Ishikawa (cell line): ENCODE data around the gene OR9A4.

ENCODE experiments used
- CEBPB ChIP-seq: IDR thresholded peaks from 2 replicates; pipeline ENCODE4 v1.6.1; 2012
- CREB1 ChIP-seq: IDR thresholded peaks from 2 replicates; pipeline ENCODE4 v1.6.1; 2012; ENCODE audit warnings: low read depth
- EGR1 ChIP-seq: IDR thresholded peaks from 2 replicates; pipeline ENCODE4 v1.6.1; 2012
- EP300 ChIP-seq: IDR thresholded peaks from 2 replicates; pipeline ENCODE4 v1.6.1; 2012; ENCODE audit warnings: borderline replicate concordance
- FOXM1 ChIP-seq: IDR thresholded peaks from 2 replicates; pipeline ENCODE4 v1.6.1; 2012; ENCODE audit warnings: low read depth, borderline replicate concordance
- NFIC ChIP-seq: IDR thresholded peaks from 2 replicates; pipeline ENCODE4 v1.6.1; 2012
- RAD21 ChIP-seq: IDR thresholded peaks from 2 replicates; pipeline ENCODE4 v1.6.1; 2012; ENCODE audit warnings: low read depth
- TAF1 ChIP-seq: IDR thresholded peaks from 2 replicates; pipeline ENCODE4 v1.6.1; 2012; ENCODE audit warnings: low read depth, mild to moderate bottlenecking
- TCF12 ChIP-seq: IDR thresholded peaks from 2 replicates; pipeline ENCODE4 v1.6.1; 2012; ENCODE audit warnings: low read depth
- TEAD4 ChIP-seq: IDR thresholded peaks from 2 replicates; pipeline ENCODE4 v1.6.1; 2012
- YY1 ChIP-seq: IDR thresholded peaks from 2 replicates; pipeline ENCODE4 v1.6.1; 2012; ENCODE audit warnings: low read depth
- ZBTB7A ChIP-seq: IDR thresholded peaks from 2 replicates; pipeline ENCODE4 v1.6.1; 2012; ENCODE audit warnings: low read depth
- TF ChIP-seq, protein P1 (sequence below): IDR thresholded peaks from 2 replicates; pipeline ENCODE4 v1.6.1; 2012
- TF ChIP-seq, protein P2 (sequence below): IDR thresholded peaks from 2 replicates; pipeline ENCODE4 v1.6.1; 2012; ENCODE audit warnings: low read depth, mild to moderate bottlenecking
- TF ChIP-seq, protein P3 (sequence below): IDR thresholded peaks from 2 replicates; pipeline ENCODE4 v1.6.1; 2012

OR9A4 gene

DNA sequence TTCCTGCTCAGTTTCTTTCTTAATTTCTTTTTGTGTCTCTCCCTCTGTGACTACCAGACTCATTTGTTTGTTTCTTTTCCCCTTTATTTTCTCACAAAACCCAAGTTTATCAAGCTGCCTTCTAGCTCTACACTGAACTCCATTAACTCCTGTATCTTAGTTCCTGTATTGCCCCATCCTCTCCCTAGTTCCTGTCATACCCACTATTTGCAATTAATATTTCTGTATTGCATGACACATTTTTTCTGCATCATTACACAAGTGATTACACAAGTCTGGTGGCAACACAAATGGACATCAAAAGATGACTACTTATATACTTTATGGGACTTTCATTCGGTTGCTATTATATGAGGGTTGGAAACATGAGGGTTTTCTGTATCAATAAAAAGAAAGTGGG, 26.9 kb upstream of the OR9A4 start:
- TF ChIP-seq, protein P1, sequence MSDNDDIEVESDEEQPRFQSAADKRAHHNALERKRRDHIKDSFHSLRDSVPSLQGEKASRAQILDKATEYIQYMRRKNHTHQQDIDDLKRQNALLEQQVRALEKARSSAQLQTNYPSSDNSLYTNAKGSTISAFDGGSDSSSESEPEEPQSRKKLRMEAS = no peak
- no peak for TF ChIP-seq EGR1
- TF ChIP-seq TAF1 = no peak

GRCh38 chr7:141891336-141891735, 24.9 kb upstream of the OR9A4 start:
- TF ChIP-seq CREB1 (no peak), ZBTB7A (no peak), EGR1 (no peak), TCF12 (no peak), TEAD4 (no peak), TAF1 (no peak), NFIC (no peak), FOXM1 (no peak), RAD21 (no peak), CEBPB (no peak), YY1 (no peak), EP300 (no peak)
- TF ChIP-seq, protein P1 = no peak
- TF ChIP-seq, protein P2, sequence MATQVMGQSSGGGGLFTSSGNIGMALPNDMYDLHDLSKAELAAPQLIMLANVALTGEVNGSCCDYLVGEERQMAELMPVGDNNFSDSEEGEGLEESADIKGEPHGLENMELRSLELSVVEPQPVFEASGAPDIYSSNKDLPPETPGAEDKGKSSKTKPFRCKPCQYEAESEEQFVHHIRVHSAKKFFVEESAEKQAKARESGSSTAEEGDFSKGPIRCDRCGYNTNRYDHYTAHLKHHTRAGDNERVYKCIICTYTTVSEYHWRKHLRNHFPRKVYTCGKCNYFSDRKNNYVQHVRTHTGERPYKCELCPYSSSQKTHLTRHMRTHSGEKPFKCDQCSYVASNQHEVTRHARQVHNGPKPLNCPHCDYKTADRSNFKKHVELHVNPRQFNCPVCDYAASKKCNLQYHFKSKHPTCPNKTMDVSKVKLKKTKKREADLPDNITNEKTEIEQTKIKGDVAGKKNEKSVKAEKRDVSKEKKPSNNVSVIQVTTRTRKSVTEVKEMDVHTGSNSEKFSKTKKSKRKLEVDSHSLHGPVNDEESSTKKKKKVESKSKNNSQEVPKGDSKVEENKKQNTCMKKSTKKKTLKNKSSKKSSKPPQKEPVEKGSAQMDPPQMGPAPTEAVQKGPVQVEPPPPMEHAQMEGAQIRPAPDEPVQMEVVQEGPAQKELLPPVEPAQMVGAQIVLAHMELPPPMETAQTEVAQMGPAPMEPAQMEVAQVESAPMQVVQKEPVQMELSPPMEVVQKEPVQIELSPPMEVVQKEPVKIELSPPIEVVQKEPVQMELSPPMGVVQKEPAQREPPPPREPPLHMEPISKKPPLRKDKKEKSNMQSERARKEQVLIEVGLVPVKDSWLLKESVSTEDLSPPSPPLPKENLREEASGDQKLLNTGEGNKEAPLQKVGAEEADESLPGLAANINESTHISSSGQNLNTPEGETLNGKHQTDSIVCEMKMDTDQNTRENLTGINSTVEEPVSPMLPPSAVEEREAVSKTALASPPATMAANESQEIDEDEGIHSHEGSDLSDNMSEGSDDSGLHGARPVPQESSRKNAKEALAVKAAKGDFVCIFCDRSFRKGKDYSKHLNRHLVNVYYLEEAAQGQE = no peak
- TF ChIP-seq, protein P3, sequence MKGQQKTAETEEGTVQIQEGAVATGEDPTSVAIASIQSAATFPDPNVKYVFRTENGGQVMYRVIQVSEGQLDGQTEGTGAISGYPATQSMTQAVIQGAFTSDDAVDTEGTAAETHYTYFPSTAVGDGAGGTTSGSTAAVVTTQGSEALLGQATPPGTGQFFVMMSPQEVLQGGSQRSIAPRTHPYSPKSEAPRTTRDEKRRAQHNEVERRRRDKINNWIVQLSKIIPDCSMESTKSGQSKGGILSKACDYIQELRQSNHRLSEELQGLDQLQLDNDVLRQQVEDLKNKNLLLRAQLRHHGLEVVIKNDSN = no peak

- TF ChIP-seq, protein P1 = no peak
- TF ChIP-seq CREB1 (no peak), RAD21 (no peak)
Measured at GRCh38 chr7:141906285-141906684, 9.9 kb upstream of the OR9A4 start.

- TF ChIP-seq EGR1 (no peak), TEAD4 (no peak), TCF12 (no peak), CEBPB (no peak), FOXM1 (no peak), NFIC (no peak), TAF1 (no peak), RAD21 (no peak), ZBTB7A (no peak), YY1 (no peak)
- TF ChIP-seq, protein P2 = no peak
- TF ChIP-seq, protein P1 = no peak
- TF ChIP-seq, protein P3 = no peak
Measured at GRCh38 chr7:141911391-141911790, 4.8 kb upstream of the OR9A4 start.

DNA sequence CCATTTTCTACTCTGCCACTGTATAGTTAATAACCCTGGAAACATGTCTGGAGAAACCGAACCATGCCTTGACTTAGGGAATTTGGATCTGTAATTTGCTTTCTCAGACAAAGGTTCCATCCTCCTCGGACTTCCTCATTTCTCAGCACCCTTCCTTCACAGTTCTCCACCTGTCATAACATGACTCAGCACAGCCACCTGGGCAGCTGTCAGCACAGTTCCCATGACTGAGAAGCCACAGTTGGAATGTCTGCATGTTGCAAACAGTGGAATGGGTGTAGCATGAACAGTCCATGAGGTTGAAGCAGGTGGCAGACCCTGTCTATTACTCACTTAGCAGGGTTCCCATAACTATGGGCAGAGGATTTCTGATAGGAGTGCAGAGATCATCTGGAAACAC, 634 bp upstream of the OR9A4 start:
- TF ChIP-seq ZBTB7A = no peak
- no peak for TF ChIP-seq CEBPB
- TF ChIP-seq, protein P2 = no peak
- TF ChIP-seq TAF1 = no peak
- TF ChIP-seq, protein P1 = no peak
- no peak for TF ChIP-seq EP300
- no peak for TF ChIP-seq FOXM1
- no peak for TF ChIP-seq RAD21
- TF ChIP-seq CREB1 = no peak
- TF ChIP-seq YY1 = no peak
- TF ChIP-seq, protein P3 = no peak
- no peak for TF ChIP-seq TEAD4
- TF ChIP-seq TCF12 = no peak
- no peak for TF ChIP-seq NFIC
- TF ChIP-seq EGR1 = no peak
